HG03039 (cell line): ENCODE results near the gene RHOB.
"Not testable (repeated sequence)": the region's sequence is repeated elsewhere in the genome, so short reads cannot be mapped to it uniquely, and the experiment has no call there.

Experiments used
- ATAC-seq: cut with Tn5 transposase; IDR thresholded peaks from one replicate; pipeline ENCODE4 v1.9.1; 2021; ENCODE audit warnings: mild to moderate bottlenecking, moderate library complexity; ENCODE audit not compliant: unreplicated experiment

RHOB gene

GRCh38 chr2:20422402-20423271, 24.2 kb upstream of the RHOB start:
- ATAC-seq, result no peak

GRCh38 chr2:20423359-20423758, 23.5 kb upstream of the RHOB start:
- no peak for ATAC-seq

GRCh38 chr2:20423847-20424246, 23.0 kb upstream of the RHOB start:
- no peak for ATAC-seq

GRCh38 chr2:20424300-20425290, 22.3 kb upstream of the RHOB start:
- peak; percentile 52 for ATAC-seq

- ATAC-seq, result no peak
These were observed 21.4 kb upstream of the RHOB start for GRCh38 chr2:20425371-20425881.

- ATAC-seq, result no peak
These were observed 21.0 kb upstream of the RHOB start for GRCh38 chr2:20425884-20426283.

GRCh38 chr2:20427931-20428526, 18.8 kb upstream of the RHOB start:
- ATAC-seq, result no peak

- no peak for ATAC-seq
These were observed 18.0 kb upstream of the RHOB start for GRCh38 chr2:20428717-20429490.

GRCh38 chr2:20429528-20429927, 17.3 kb upstream of the RHOB start:
- ATAC-seq, result peak; percentile 59

- no peak for ATAC-seq
These were observed 16.8 kb upstream of the RHOB start for GRCh38 chr2:20430035-20430434.

GRCh38 chr2:20430461-20431300, 16.2 kb upstream of the RHOB start:
- ATAC-seq, result peak; percentile 52

- ATAC-seq, result no peak
These were observed 15.6 kb upstream of the RHOB start for GRCh38 chr2:20431301-20431698.

GRCh38 chr2:20431772-20432171, 15.1 kb upstream of the RHOB start:
- ATAC-seq, result no peak

GRCh38 chr2:20432714-20433113, 14.2 kb upstream of the RHOB start:
- ATAC-seq, result no peak

GRCh38 chr2:20433249-20433648, 13.6 kb upstream of the RHOB start:
- no peak for ATAC-seq

- no peak for ATAC-seq
These were observed 12.8 kb upstream of the RHOB start for GRCh38 chr2:20433946-20434553.

GRCh38 chr2:20434588-20435294, 12.1 kb upstream of the RHOB start:
- no peak for ATAC-seq

GRCh38 chr2:20435456-20435855, 11.4 kb upstream of the RHOB start:
- not testable (repeated sequence) for ATAC-seq
